ENCODE measurements around the gene PQBP1. TPM values are rescaled to one million over a fixed set of nuclear protein-coding genes. Genes with fewer than 3 reads are reported as not detected.
A peak's percentile ranks its signal among the peaks of the same experiment; 100 is the strongest.

The PQBP1 gene
- total RNA-seq, 2 experiments from 2014 or later = 58.2 to 61.0 TPM

GRCh38 chrX:48919360-48919841 lies 21.7 kb downstream of the PQBP1 start:
- DNase-seq (no peak), ATAC-seq (ENCODE audit: low read depth) (peak; percentile 3)
- no peaks in the 10 kb centered on the region for H3K27me3 Mint-ChIP-seq
- H3K36me3 Mint-ChIP-seq = peaks cover 18% of the 10 kb centered on the region
- peaks cover 31% of the 10 kb centered on the region for H3K4me1 Mint-ChIP-seq
- peak overlapping the region; percentile 97 for H3K4me3 Mint-ChIP-seq
- POLR2A ChIA-PET = interaction anchor here (0.7 to 4.2 kb wide), 2 partner anchors 20 to 39 kb away, joined by 4 to 51 read pairs; no protein-coding TSS in a partner anchor
- H3K27ac Mint-ChIP-seq = peak overlapping the region; percentile 93
- no peaks in the 10 kb centered on the region for H3K9me3 Mint-ChIP-seq

GRCh38 chrX:48919947-48920717 lies 22.4 kb downstream of the PQBP1 start:
- DNase-seq = no peak
- Mint-ChIP-seq H3K27ac (peak overlapping the region; percentile 93), H3K9me3 (no peaks in the 10 kb centered on the region), H3K4me3 (peak overlapping the region; percentile 97), H3K36me3 (peaks cover 18% of the 10 kb centered on the region), H3K27me3 (no peaks in the 10 kb centered on the region), H3K4me1 (peaks cover 28% of the 10 kb centered on the region)
- ATAC-seq (ENCODE audit: low read depth) = no peak
- POLR2A ChIA-PET = interaction anchor here (0.6 to 4.2 kb wide), 2 partner anchors 19 to 39 kb away, joined by 4 to 51 read pairs; no protein-coding TSS in a partner anchor

GRCh38 chrX:48920718-48921104 lies 23.0 kb downstream of the PQBP1 start:
- ATAC-seq (ENCODE audit: low read depth) (no peak), DNase-seq (no peak)
- peak overlapping the region; percentile 93 for H3K27ac Mint-ChIP-seq
- H3K4me3 Mint-ChIP-seq = peak overlapping the region; percentile 97
- H3K4me1 Mint-ChIP-seq = peaks cover 32% of the 10 kb centered on the region
- POLR2A ChIA-PET = interaction anchor here (0.6 to 4.2 kb wide), 3 partner anchors 11 to 38 kb away, joined by 3 to 51 read pairs (median 4); no protein-coding TSS in a partner anchor
- H3K9me3 Mint-ChIP-seq = no peaks in the 10 kb centered on the region
- H3K36me3 Mint-ChIP-seq = peaks cover 22% of the 10 kb centered on the region
- H3K27me3 Mint-ChIP-seq = no peaks in the 10 kb centered on the region

GRCh38 chrX:48923771-48924170 lies 26.0 kb downstream of the PQBP1 start:
- ATAC-seq (ENCODE audit: low read depth) (no peak), DNase-seq (no peak)
- POLR2A ChIA-PET = interaction anchor here (1.3 kb wide), 1 partner anchor 12 kb away, joined by 4 read pairs; no protein-coding TSS in a partner anchor
- no peaks in the 10 kb centered on the region for H3K9me3 Mint-ChIP-seq
- no peak overlapping the region for H3K4me3 Mint-ChIP-seq
- peaks cover 14% of the 10 kb centered on the region for H3K36me3 Mint-ChIP-seq
- H3K27me3 Mint-ChIP-seq = no peaks in the 10 kb centered on the region
- H3K4me1 Mint-ChIP-seq = peaks cover 30% of the 10 kb centered on the region
- peak overlapping the region; percentile 66 for H3K27ac Mint-ChIP-seq

- DNase-seq = no peak
- POLR2A ChIA-PET = interaction anchor here (1.3 kb wide), 1 partner anchor 12 kb away, joined by 4 read pairs; no protein-coding TSS in a partner anchor
- peak overlapping the region; percentile 66 for H3K27ac Mint-ChIP-seq
- peaks cover 28% of the 10 kb centered on the region for H3K4me1 Mint-ChIP-seq
- H3K4me3 Mint-ChIP-seq = no peak overlapping the region
- no peaks in the 10 kb centered on the region for H3K27me3 Mint-ChIP-seq
- H3K36me3 Mint-ChIP-seq = peaks cover 14% of the 10 kb centered on the region
- no peak for ATAC-seq (ENCODE audit: low read depth)
- H3K9me3 Mint-ChIP-seq = no peaks in the 10 kb centered on the region
Measured at GRCh38 chrX:48924270-48924669, 26.5 kb downstream of the PQBP1 start.

- H3K36me3 Mint-ChIP-seq = peaks cover 15% of the 10 kb centered on the region
- DNase-seq (no peak), ATAC-seq (ENCODE audit: low read depth) (no peak)
- H3K4me3 Mint-ChIP-seq = no peak overlapping the region
- POLR2A ChIA-PET = no interaction called here
- H3K27ac Mint-ChIP-seq = no peak overlapping the region
- no peaks in the 10 kb centered on the region for H3K27me3 Mint-ChIP-seq
- no peaks in the 10 kb centered on the region for H3K9me3 Mint-ChIP-seq
- peaks cover 12% of the 10 kb centered on the region for H3K4me1 Mint-ChIP-seq
Measured at GRCh38 chrX:48927123-48927522, 29.4 kb downstream of the PQBP1 start.

- ATAC-seq (ENCODE audit: low read depth) = no peak
- no peaks in the 10 kb centered on the region for H3K27me3 Mint-ChIP-seq
Measured at GRCh38 chrX:48927736-48928382, 30.1 kb downstream of the PQBP1 start.

GRCh38 chrX:48933757-48934156 lies 36.0 kb downstream of the PQBP1 start:
- peaks cover 28% of the 10 kb centered on the region for H3K4me1 Mint-ChIP-seq
- no peak overlapping the region for H3K4me3 Mint-ChIP-seq
- no peaks in the 10 kb centered on the region for H3K27me3 Mint-ChIP-seq
- no peak for DNase-seq
- ATAC-seq (ENCODE audit: low read depth) = no peak
- no peaks in the 10 kb centered on the region for H3K9me3 Mint-ChIP-seq
- no peak overlapping the region for H3K27ac Mint-ChIP-seq
- POLR2A ChIA-PET = no interaction called here
- H3K36me3 Mint-ChIP-seq = peaks cover 31% of the 10 kb centered on the region

More at GRCh38 chrX:48927736-48928382, 30.1 kb downstream of the PQBP1 start:
- no peak overlapping the region for H3K27ac Mint-ChIP-seq
- POLR2A ChIA-PET = no interaction called here
- no peak for DNase-seq
- no peaks in the 10 kb centered on the region for H3K9me3 Mint-ChIP-seq
- H3K4me1 Mint-ChIP-seq = peaks cover 12% of the 10 kb centered on the region
- H3K36me3 Mint-ChIP-seq = peaks cover 16% of the 10 kb centered on the region
- no peak overlapping the region for H3K4me3 Mint-ChIP-seq

- Mint-ChIP-seq H3K27me3 (no peaks in the 10 kb centered on the region), H3K4me3 (no peak overlapping the region), H3K4me1 (peaks cover 37% of the 10 kb centered on the region), H3K9me3 (no peaks in the 10 kb centered on the region), H3K36me3 (peaks cover 31% of the 10 kb centered on the region), H3K27ac (no peak overlapping the region)
- POLR2A ChIA-PET = no interaction called here
- ATAC-seq (ENCODE audit: low read depth) (no peak), DNase-seq (no peak)
Measured at GRCh38 chrX:48934581-48935300, 37.0 kb downstream of the PQBP1 start.

GRCh38 chrX:48935301-48935670 lies 37.6 kb downstream of the PQBP1 start:
- ATAC-seq (ENCODE audit: low read depth) (no peak), DNase-seq (no peak)
- H3K4me3 Mint-ChIP-seq = no peak overlapping the region
- H3K9me3 Mint-ChIP-seq = no peaks in the 10 kb centered on the region
- POLR2A ChIA-PET = no interaction called here
- peaks cover 29% of the 10 kb centered on the region for H3K36me3 Mint-ChIP-seq
- peaks cover 41% of the 10 kb centered on the region for H3K4me1 Mint-ChIP-seq
- H3K27ac Mint-ChIP-seq = no peak overlapping the region
- no peaks in the 10 kb centered on the region for H3K27me3 Mint-ChIP-seq

GRCh38 chrX:48936429-48937053 lies 38.8 kb downstream of the PQBP1 start:
- POLR2A ChIA-PET = interaction anchor here (0.8 to 7.2 kb wide), 8 partner anchors 13 to 245 kb away, joined by 3 to 51 read pairs (median 4); partner anchors contain the start of genes OTUD5, PIM2 and SLC35A2
- H3K9me3 Mint-ChIP-seq = no peaks in the 10 kb centered on the region
- H3K4me1 Mint-ChIP-seq = peaks cover 50% of the 10 kb centered on the region
- no peaks in the 10 kb centered on the region for H3K27me3 Mint-ChIP-seq
- DNase-seq (no peak), ATAC-seq (ENCODE audit: low read depth) (no peak)
- H3K4me3 Mint-ChIP-seq = peak overlapping the region; percentile 78
- H3K36me3 Mint-ChIP-seq = peaks cover 35% of the 10 kb centered on the region
- peak overlapping the region; percentile 96 for H3K27ac Mint-ChIP-seq

- POLR2A ChIA-PET = interaction anchor here (0.6 to 7.2 kb wide), 12 partner anchors 15 to 261 kb away, joined by 3 to 51 read pairs (median 4); partner anchors contain the start of genes GRIPAP1, OTUD5, PIM2 and PQBP1
- H3K36me3 Mint-ChIP-seq = peaks cover 39% of the 10 kb centered on the region
- peak overlapping the region; percentile 96 for H3K27ac Mint-ChIP-seq
- DNase-seq (peak; percentile 83), ATAC-seq (ENCODE audit: low read depth) (peak; percentile 83)
- H3K4me3 Mint-ChIP-seq = peak overlapping the region; percentile 78
- H3K27me3 Mint-ChIP-seq = no peaks in the 10 kb centered on the region
- H3K9me3 Mint-ChIP-seq = no peaks in the 10 kb centered on the region
- H3K4me1 Mint-ChIP-seq = peaks cover 57% of the 10 kb centered on the region
Measured at GRCh38 chrX:48937054-48937907, 39.6 kb downstream of the PQBP1 start.

Measured in activated naive CD8-positive, alpha-beta T cell treated with anti-CD3 and anti-CD28 coated beads, Interleukin-2, amount 10 ng/mL, durations not matched to agents 7 days and 5 days (primary cell).